Naive thymus-derived CD4-positive, alpha-beta T cell (primary cell): ENCODE data around the gene RBMS1. TPM values are rescaled to one million over a fixed set of nuclear protein-coding genes. Genes with fewer than 3 reads are reported as not detected.
"Not testable (repeated sequence)": the region's sequence is repeated elsewhere in the genome, so short reads cannot be mapped to it uniquely, and the experiment has no call there.

Experiments
- ATAC-seq: fragments of 150-1000 bp; cut with Tn5 transposase; 2 replicates; pipeline ENCODE4 v1.10.0; 2021; ENCODE audit warnings: mild to moderate bottlenecking, moderate library complexity
- CTCF ChIA-PET: fragments of 350-600 bp; sonication (Branson Sonifier 250); formaldehyde crosslinking; loops from one replicate; lab custom pipeline; 2021; ENCODE audit warnings: antibody characterized with exemption; lab: Charles Lee
- POLR2A ChIA-PET: fragments of 350-600 bp; sonication (Branson Sonifier 250); formaldehyde crosslinking; loops from one replicate; lab custom pipeline; 2021; ENCODE audit warnings: antibody characterized with exemption, inconsistent platforms; lab: Charles Lee
- DNase-seq, 9 donors: peaks; one replicate each; pipeline versions ENCODE4 v3.0.0 to v3.0.0-alpha.2; 2020 to 2022; ENCODE audit warnings: mixed read lengths in 1 of 9
- H3K27ac ChIP-seq: one replicate; pipeline ENCODE4 v1.7.0; 2013; ENCODE audit warnings: mild to moderate bottlenecking, low read depth, low read length, moderate library complexity
- H3K27me3 ChIP-seq, 2 donors: one replicate each; pipeline ENCODE4 v1.7.0; 2013; ENCODE audit warnings: low read length in 2 of 2, mild to moderate bottlenecking in 2 of 2, moderate library complexity in 2 of 2; ENCODE audit not compliant: control insufficient read depth in 2 of 2, insufficient read depth in 2 of 2
- H3K36me3 ChIP-seq, 3 experiments: 1 replicate in 2 of 3; 2 replicates in 1 of 3; pipeline ENCODE4 v1.7.0; 2013; ENCODE audit warnings: low read length in 3 of 3, mild to moderate bottlenecking in 3 of 3, moderate library complexity in 1 of 3; ENCODE audit not compliant: insufficient read depth in 3 of 3, control insufficient read depth in 2 of 3
- H3K4me1 ChIP-seq, 2 donors: one replicate each; pipeline ENCODE4 v1.7.0; 2013; ENCODE audit warnings: low read length in 2 of 2, mild to moderate bottlenecking in 2 of 2, moderate library complexity in 1 of 2; ENCODE audit not compliant: control insufficient read depth in 2 of 2, insufficient read depth in 2 of 2
- H3K4me3 ChIP-seq: 2 replicates; pipeline ENCODE4 v1.7.0; 2013; ENCODE audit warnings: mild to moderate bottlenecking, low read length
- H3K9me3 ChIP-seq, 3 experiments: 1 replicate in 2 of 3; 2 replicates in 1 of 3; pipeline ENCODE4 v1.7.0; 2013; ENCODE audit warnings: low read length in 3 of 3; ENCODE audit not compliant: control insufficient read depth in 2 of 3
- H3K27ac Mint-ChIP-seq, 9 donors: one replicate each; pipeline ENCODE4 v1.8.0; 2020 to 2022; ENCODE audit warnings: mixed read lengths in 9 of 9, mild to moderate bottlenecking in 8 of 9, moderate library complexity in 5 of 9, inconsistent platforms in 2 of 9
- H3K27me3 Mint-ChIP-seq, 5 donors: one replicate each; pipeline ENCODE4 v1.8.0; 2021 to 2022; ENCODE audit warnings: mixed read lengths in 5 of 5, mild to moderate bottlenecking in 1 of 5
- H3K36me3 Mint-ChIP-seq, 5 donors: one replicate each; pipeline ENCODE4 v1.8.0; 2020 to 2022; ENCODE audit warnings: mixed read lengths in 5 of 5, mild to moderate bottlenecking in 3 of 5, inconsistent platforms in 1 of 5
- H3K4me1 Mint-ChIP-seq, 7 donors: one replicate each; pipeline ENCODE4 v1.8.0; 2020 to 2022; ENCODE audit warnings: mixed read lengths in 7 of 7, mild to moderate bottlenecking in 3 of 7, inconsistent platforms in 1 of 7
- H3K4me3 Mint-ChIP-seq, 10 donors: one replicate each; pipeline ENCODE4 v1.8.0; 2020 to 2022; ENCODE audit warnings: mild to moderate bottlenecking in 10 of 10, mixed read lengths in 10 of 10, moderate library complexity in 6 of 10, inconsistent platforms in 2 of 10
- H3K9me3 Mint-ChIP-seq, 11 donors: one replicate each; pipeline ENCODE4 v1.8.0; 2020 to 2022; ENCODE audit warnings: mixed read lengths in 11 of 11, mild to moderate bottlenecking in 4 of 11, inconsistent platforms in 1 of 11, moderate library complexity in 1 of 11
- intact Hi-C, 2 donors: fragments of 100-400 bp; cut with micrococcal nuclease; formaldehyde crosslinking; loops; one replicate each; pipeline ENCODE4 v1.15.1; 2023
- polyA plus RNA-seq, 2 donors: library from polyadenylated mRNA; unstranded; fragments of 300-500 nt; fragmentation: Illumina TruSeq; gene quantifications; one replicate each; pipeline ENCODE4 v1.2.3, GENCODE V29; 2021
- total RNA-seq, 6 experiments: library from RNA in 5 of 6; stranded (reverse) in 5 of 6; gene quantifications; 1 replicate in 5 of 6; 2 replicates in 1 of 6; pipeline ENCODE4 v1.2.3 and lab custom pipeline; 2021 to 2026

RBMS1 gene
- total and polyA plus RNA-seq, 7 experiments from 2014 or later, result 74.4 to 137 (median 119) TPM

GRCh38 chr2:160440888-160441287 is 52.7 kb downstream of the RBMS1 start:
- H3K27ac Mint-ChIP-seq, result peak overlapping the region in 5 of 9 donors; percentile 15 to 63 (median 47)
- ChIA-PET CTCF (no interaction called here), POLR2A (no interaction called here)
- H3K4me1 Mint-ChIP-seq, result peaks cover 0 to 68% (median 47%) of the 10 kb centered on the region in 7 donors
- peaks cover 0 to 2% of the 10 kb centered on the region in 2 donors for H3K4me1 ChIP-seq
- peaks cover 0 to 12% (median 6%) of the 10 kb centered on the region in 11 donors for H3K9me3 Mint-ChIP-seq
- no peak overlapping the region for H3K4me3 ChIP-seq
- H3K27me3 ChIP-seq, result no peaks in the 10 kb centered on the region
- H3K27ac ChIP-seq, result no peak overlapping the region
- H3K4me3 Mint-ChIP-seq, result no peak overlapping the region
- no peak for ATAC-seq
- intact Hi-C loops, result no loop called here
- peaks cover 11 to 48% (median 35%) of the 10 kb centered on the region in 5 donors for H3K36me3 Mint-ChIP-seq
- no peaks in the 10 kb centered on the region for H3K27me3 Mint-ChIP-seq
- peaks cover 0 to 2% (median 0%) of the 10 kb centered on the region in 3 experiments for H3K36me3 ChIP-seq
- H3K9me3 ChIP-seq, result no peaks in the 10 kb centered on the region
- no peak for DNase-seq

GRCh38 chr2:160439038-160439437 is 54.6 kb downstream of the RBMS1 start:
- H3K27me3 Mint-ChIP-seq, CTCF ChIA-PET: not testable (repeated sequence)
- peaks cover 3 to 74% (median 53%) of the 10 kb centered on the region in 7 donors for H3K4me1 Mint-ChIP-seq

GRCh38 chr2:160437273-160437672 is 56.3 kb downstream of the RBMS1 start:
- H3K36me3 ChIP-seq, result peaks cover 0 to 2% (median 0%) of the 10 kb centered on the region in 3 experiments
- H3K27ac Mint-ChIP-seq, result peak overlapping the region in 5 of 9 donors; percentile 5 to 88 (median 62)
- H3K9me3 Mint-ChIP-seq, result peaks cover 0 to 8% (median 6%) of the 10 kb centered on the region in 11 donors
- CTCF ChIA-PET, result no interaction called here
- H3K4me1 Mint-ChIP-seq, result peaks cover 5 to 79% (median 61%) of the 10 kb centered on the region in 7 donors
- H3K36me3 Mint-ChIP-seq, result peaks cover 6 to 28% (median 23%) of the 10 kb centered on the region in 5 donors
- no peaks in the 10 kb centered on the region for H3K9me3 ChIP-seq
- POLR2A ChIA-PET, result interaction anchor here (1.0 kb wide), 1 partner anchor 17 kb away, joined by 3 read pairs; no protein-coding TSS in a partner anchor
- no peak overlapping the region for H3K27ac ChIP-seq
- ATAC-seq (no peak), DNase-seq (no peak)
- intact Hi-C loops, result no loop called here
- H3K4me3 ChIP-seq, result no peak overlapping the region
- H3K4me3 Mint-ChIP-seq, result peak overlapping the region in 1 of 10 donors; percentile 29
- no peaks in the 10 kb centered on the region for H3K27me3 ChIP-seq
- peaks cover 0 to 15% of the 10 kb centered on the region in 2 donors for H3K4me1 ChIP-seq
- no peaks in the 10 kb centered on the region for H3K27me3 Mint-ChIP-seq

More at GRCh38 chr2:160439038-160439437, 54.6 kb downstream of the RBMS1 start:
- H3K36me3 ChIP-seq, H3K9me3 ChIP-seq, POLR2A ChIA-PET, H3K27ac ChIP-seq, H3K27me3 ChIP-seq, intact Hi-C loops, H3K4me3 Mint-ChIP-seq, ATAC-seq, H3K4me3 ChIP-seq, DNase-seq, H3K4me1 ChIP-seq: not testable (repeated sequence)
- Mint-ChIP-seq H3K9me3 (peaks cover 0 to 12% (median 6%) of the 10 kb centered on the region in 11 donors), H3K36me3 (peaks cover 10 to 42% (median 27%) of the 10 kb centered on the region in 5 donors), H3K27ac (peak overlapping the region in 1 of 9 donors; percentile 38)

DNA sequence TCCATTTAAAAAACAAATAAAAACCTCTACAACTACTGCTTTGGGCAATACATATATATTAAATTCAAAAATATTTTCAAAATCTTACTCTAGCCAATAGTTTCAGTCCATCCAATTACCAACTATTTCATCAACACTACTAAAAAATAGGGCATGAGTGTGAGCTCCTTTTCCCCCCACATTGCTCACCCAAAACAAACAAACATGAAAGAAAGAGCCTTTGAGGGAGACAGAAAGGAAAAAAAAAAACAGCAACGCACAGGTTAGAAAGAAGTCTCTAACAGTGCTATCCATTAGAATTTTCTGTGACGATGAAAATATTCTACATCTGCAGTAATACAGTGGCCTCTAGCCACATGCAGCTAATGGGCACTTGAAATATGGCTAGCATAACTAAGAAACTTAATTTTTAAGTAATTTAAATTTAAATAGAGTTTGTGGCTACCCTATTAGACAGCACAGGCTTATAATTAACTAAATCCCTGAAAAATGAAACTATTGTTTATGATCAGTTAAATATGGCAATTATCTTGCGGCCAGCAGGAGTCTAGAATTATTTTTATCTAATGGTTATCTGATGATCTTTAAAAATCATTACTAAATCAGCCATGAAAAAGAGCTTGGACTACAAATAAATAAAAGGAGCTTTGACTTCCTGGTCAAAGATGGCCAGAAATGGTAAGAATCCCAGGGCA is 59.2 kb downstream of the RBMS1 start:
- Histone ChIP-seq H3K27ac (no peak overlapping the region), H3K9me3 (peaks cover 0 to 7% (median 5%) of the 10 kb centered on the region in 3 experiments), H3K36me3 (no peaks in the 10 kb centered on the region), H3K4me3 (no peak overlapping the region), H3K4me1 (peaks cover 3 to 15% of the 10 kb centered on the region in 2 donors), H3K27me3 (no peaks in the 10 kb centered on the region)
- Mint-ChIP-seq H3K36me3 (peaks cover 3 to 40% (median 33%) of the 10 kb centered on the region in 5 donors), H3K27ac (peak overlapping the region in 8 of 9 donors; percentile 54 to 88 (median 79)), H3K4me3 (peak overlapping the region in 7 of 10 donors; percentile 9 to 66 (median 44)), H3K4me1 (peaks cover 12 to 84% (median 72%) of the 10 kb centered on the region in 7 donors), H3K27me3 (no peaks in the 10 kb centered on the region), H3K9me3 (peaks cover 0 to 15% (median 6%) of the 10 kb centered on the region in 11 donors)
- POLR2A ChIA-PET, result interaction anchor here (0.7 to 1.5 kb wide), 5 partner anchors 27 to 58 kb away, joined by 3 to 5 read pairs (median 3); no protein-coding TSS in a partner anchor
- CTCF ChIA-PET, result interaction anchor here (0.6 to 0.7 kb wide), 4 partner anchors 33 to 546 kb away, joined by 3 to 4 read pairs (median 4); no protein-coding TSS in a partner anchor
- intact Hi-C loops, result loop anchor here in 1 of 2 donors (5.0 kb wide), 2 partner anchors 173 to 233 kb away; no protein-coding TSS in a partner anchor
- DNase-seq (no peak), ATAC-seq (no peak)

GRCh38 chr2:160433466-160434140 is 60.0 kb downstream of the RBMS1 start:
- Mint-ChIP-seq H3K4me3 (peak overlapping the region in 5 of 10 donors; percentile 7 to 66 (median 43)), H3K27me3 (no peaks in the 10 kb centered on the region)

DNA sequence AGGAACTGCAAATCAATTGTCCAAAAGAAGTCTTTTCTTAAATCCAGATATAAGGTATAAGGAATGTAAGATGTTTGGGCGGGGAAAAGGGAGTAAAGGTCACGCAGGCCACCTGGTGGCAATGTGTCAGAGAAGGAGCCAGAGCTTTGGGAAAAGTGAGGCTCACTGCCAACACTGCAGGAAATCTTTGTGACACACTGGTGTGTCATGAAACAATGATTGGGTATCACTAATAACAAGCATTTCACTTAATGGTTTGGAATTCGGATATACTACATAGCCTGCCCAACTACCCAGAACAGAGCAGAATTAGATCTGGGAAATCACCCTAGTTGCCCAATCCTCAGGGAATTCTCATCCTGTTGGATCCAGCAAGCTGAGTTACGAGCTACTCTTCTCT is 61.0 kb downstream of the RBMS1 start:
- intact Hi-C loops, result loop anchor here in 1 of 2 donors (5.0 kb wide), 2 partner anchors 175 to 235 kb away; no protein-coding TSS in a partner anchor
- peaks cover 3 to 33% (median 27%) of the 10 kb centered on the region in 5 donors for H3K36me3 Mint-ChIP-seq
- H3K27me3 ChIP-seq, result no peaks in the 10 kb centered on the region
- H3K4me1 Mint-ChIP-seq, result peaks cover 21 to 94% (median 82%) of the 10 kb centered on the region in 7 donors
- peak overlapping the region in 8 of 9 donors; percentile 16 to 88 (median 70) for H3K27ac Mint-ChIP-seq
- H3K9me3 ChIP-seq, result peaks cover 0 to 7% (median 5%) of the 10 kb centered on the region in 3 experiments
- ChIA-PET POLR2A (interaction anchor here (0.6 to 1.4 kb wide), 5 partner anchors 22 to 60 kb away, joined by 3 to 5 read pairs (median 3); no protein-coding TSS in a partner anchor), CTCF (no interaction called here)
- no peak overlapping the region for H3K4me3 ChIP-seq
- peak overlapping the region in 2 of 10 donors; percentile 15 to 26 for H3K4me3 Mint-ChIP-seq
- no peaks in the 10 kb centered on the region for H3K27me3 Mint-ChIP-seq
- ATAC-seq (no peak), DNase-seq (no peak)
- H3K27ac ChIP-seq, result no peak overlapping the region
- H3K4me1 ChIP-seq, result peaks cover 19 to 25% of the 10 kb centered on the region in 2 donors
- H3K9me3 Mint-ChIP-seq, result peaks cover 0 to 15% (median 6%) of the 10 kb centered on the region in 11 donors
- no peaks in the 10 kb centered on the region for H3K36me3 ChIP-seq

More at GRCh38 chr2:160433466-160434140, 60.0 kb downstream of the RBMS1 start:
- intact Hi-C loops, result loop anchor here in 1 of 2 donors (5.0 kb wide), 2 partner anchors 174 to 234 kb away; no protein-coding TSS in a partner anchor
- ChIA-PET CTCF (interaction anchor here (0.6 to 0.7 kb wide), 3 partner anchors 34 to 57 kb away, joined by 3 to 4 read pairs (median 4); no protein-coding TSS in a partner anchor), POLR2A (interaction anchor here (0.7 to 1.5 kb wide), 6 partner anchors 26 to 59 kb away, joined by 3 to 5 read pairs (median 3); no protein-coding TSS in a partner anchor)
- peaks cover 13 to 92% (median 80%) of the 10 kb centered on the region in 7 donors for H3K4me1 Mint-ChIP-seq
- peak overlapping the region in 7 of 9 donors; percentile 25 to 88 (median 74) for H3K27ac Mint-ChIP-seq
- DNase-seq, result peak in 1 of 9 donors; percentile 26
- Histone ChIP-seq H3K4me3 (no peak overlapping the region), H3K27me3 (no peaks in the 10 kb centered on the region), H3K27ac (no peak overlapping the region), H3K36me3 (no peaks in the 10 kb centered on the region), H3K4me1 (peaks cover 11 to 21% of the 10 kb centered on the region in 2 donors), H3K9me3 (peaks cover 0 to 7% (median 5%) of the 10 kb centered on the region in 3 experiments)
- ATAC-seq, result no peak
- peaks cover 3 to 40% (median 33%) of the 10 kb centered on the region in 5 donors for H3K36me3 Mint-ChIP-seq
- H3K9me3 Mint-ChIP-seq, result peaks cover 0 to 15% (median 6%) of the 10 kb centered on the region in 11 donors
